Measurements from ENCODE around the gene UBE2L3. TPM values are rescaled to one million over a fixed set of nuclear protein-coding genes. Genes with fewer than 3 reads are reported as not detected.

Gene UBE2L3
- total RNA-seq (2022; extraction: Qiagen RNA extraction): 60.4 to 68.6 TPM (median 64.9 TPM) in 5 replicates

GRCh38 chr22:21567456-21568346 lies at the start of gene UBE2L3:
Gene UBE2L3 (plus strand): TSS chr22:21567714. CDS start chr22:21567745, 31 bp downstream.

GRCh38 chr22:21551361-21551760 lies 16.2 kb upstream of the UBE2L3 start, which contains the start of gene RIMBP3C:
Gene RIMBP3C (minus strand): TSS chr22:21551461. CDS start chr22:21550976, 485 bp downstream.

GRCh38 chr22:21629255-21630149 lies 62.0 kb downstream of the UBE2L3 start, which contains the start of gene YDJC:
Gene YDJC (minus strand): TSS chr22:21630022. CDS start chr22:21630014, 8 bp downstream.

GRCh38 chr22:21632237-21632895 lies 64.9 kb downstream of the UBE2L3 start, which contains the start of gene CCDC116:
Gene CCDC116 (plus strand): TSS chr22:21632760. CDS start chr22:21633182, 422 bp downstream.

GRCh38 chr22:21641789-21642583 lies 74.5 kb downstream of the UBE2L3 start, which contains the start of gene SDF2L1:
Gene SDF2L1 (plus strand): TSS chr22:21642302. CDS start chr22:21642337, 35 bp downstream.

Other genes starting within 250 kb of the UBE2L3 start
- gene RIMBP3B, start 184.0 kb upstream of the UBE2L3 start, total RNA-seq (2022; extraction: Qiagen RNA extraction): 0.21 to 0.38 TPM (median 0.30 TPM) in 5 replicates
- 2.5 to 3.0 TPM (median 2.6 TPM) in 5 replicates for gene HIC2, start 150.3 kb upstream of the UBE2L3 start, total RNA-seq (2022; extraction: Qiagen RNA extraction)
- gene TMEM191C, start 100.3 kb upstream of the UBE2L3 start, total RNA-seq (2022; extraction: Qiagen RNA extraction): 0.38 to 1.1 TPM (median 0.69 TPM) in 5 replicates
- 0.12 to 0.30 TPM (median 0.14 TPM) in 5 replicates for gene RIMBP3C, start 16.3 kb upstream of the UBE2L3 start, total RNA-seq (2022; extraction: Qiagen RNA extraction)
- 30.2 to 55.0 TPM (median 52.8 TPM) in 5 replicates for gene YDJC, start 62.3 kb downstream of the UBE2L3 start, total RNA-seq (2022; extraction: Qiagen RNA extraction)
- 0.05 to 0.06 TPM in 2 of 5 replicates, not detected in the others for gene CCDC116, start 65.0 kb downstream of the UBE2L3 start, total RNA-seq (2022; extraction: Qiagen RNA extraction)
- 30.5 to 58.7 TPM (median 50.1 TPM) in 5 replicates for gene SDF2L1, start 74.6 kb downstream of the UBE2L3 start, total RNA-seq (2022; extraction: Qiagen RNA extraction)
- 18.7 to 23.1 TPM (median 21.1 TPM) in 5 replicates for gene PPIL2, start 98.3 kb downstream of the UBE2L3 start, total RNA-seq (2022; extraction: Qiagen RNA extraction)
- 0.14 to 0.47 TPM (median 0.23 TPM) in 5 replicates for gene YPEL1, start 168.1 kb downstream of the UBE2L3 start, total RNA-seq (2022; extraction: Qiagen RNA extraction)

Measured in A549 treated with Hydrocortisone at 1 μM for 4 hours (cell line).